Measurements from ENCODE around the gene PTPRN2.

The PTPRN2 gene

GRCh38 chr7:157661611-157661975 is 926.0 kb downstream of the PTPRN2 start:
- DNase-seq (ENCODE audit: low read depth): no peak

- DNase-seq (ENCODE audit: low read depth): no peak
Observed at GRCh38 chr7:157660971-157661610, 926.5 kb downstream of the PTPRN2 start.

- DNase-seq (ENCODE audit: low read depth): no peak
Observed at GRCh38 chr7:157658851-157659412, 928.7 kb downstream of the PTPRN2 start.

GRCh38 chr7:157657741-157658740 is 929.6 kb downstream of the PTPRN2 start:
- no peak for DNase-seq (ENCODE audit: low read depth)

- DNase-seq (ENCODE audit: low read depth): no peak
Observed at GRCh38 chr7:157656195-157656769, 931.3 kb downstream of the PTPRN2 start.

- DNase-seq (ENCODE audit: low read depth): no peak
Observed at GRCh38 chr7:157654350-157654749, 933.3 kb downstream of the PTPRN2 start.

GRCh38 chr7:157653827-157654207 is 933.8 kb downstream of the PTPRN2 start:
- no peak for DNase-seq (ENCODE audit: low read depth)

- DNase-seq (ENCODE audit: low read depth): no peak
Observed at GRCh38 chr7:157652954-157653826, 934.4 kb downstream of the PTPRN2 start.

- DNase-seq (ENCODE audit: low read depth): no peak
Observed at GRCh38 chr7:157652161-157652953, 935.3 kb downstream of the PTPRN2 start.

- DNase-seq (ENCODE audit: low read depth): no peak
Observed at GRCh38 chr7:157651366-157652160, 936.1 kb downstream of the PTPRN2 start.

GRCh38 chr7:157650801-157651200 is 936.8 kb downstream of the PTPRN2 start:
- DNase-seq (ENCODE audit: low read depth): no peak

- DNase-seq (ENCODE audit: low read depth): no peak
Observed at GRCh38 chr7:157650131-157650631, 937.4 kb downstream of the PTPRN2 start.

GRCh38 chr7:157646551-157646950 is 941.1 kb downstream of the PTPRN2 start:
- no peak for DNase-seq (ENCODE audit: low read depth)

- DNase-seq (ENCODE audit: low read depth): no peak
Observed at GRCh38 chr7:157645539-157645938, 942.1 kb downstream of the PTPRN2 start.

GRCh38 chr7:157644946-157645345 is 942.7 kb downstream of the PTPRN2 start:
- no peak for DNase-seq (ENCODE audit: low read depth)

- DNase-seq (ENCODE audit: low read depth): no peak
Observed at GRCh38 chr7:157643525-157643970, 944.1 kb downstream of the PTPRN2 start.

- DNase-seq (ENCODE audit: low read depth): no peak
Observed at GRCh38 chr7:157641866-157642265, 945.8 kb downstream of the PTPRN2 start.

- no peak for DNase-seq (ENCODE audit: low read depth)
Observed at GRCh38 chr7:157640144-157640543, 947.5 kb downstream of the PTPRN2 start.

- no peak for DNase-seq (ENCODE audit: low read depth)
Observed at GRCh38 chr7:157638563-157638962, 949.1 kb downstream of the PTPRN2 start.
